NCI-H2029 (cell line): ENCODE measurements around the gene FAM193B.

Experiments used
- DNase-seq: peaks from one replicate; lab custom pipeline; 2025; lab: John Stamatoyannopoulos, UW

Gene FAM193B

DNA sequence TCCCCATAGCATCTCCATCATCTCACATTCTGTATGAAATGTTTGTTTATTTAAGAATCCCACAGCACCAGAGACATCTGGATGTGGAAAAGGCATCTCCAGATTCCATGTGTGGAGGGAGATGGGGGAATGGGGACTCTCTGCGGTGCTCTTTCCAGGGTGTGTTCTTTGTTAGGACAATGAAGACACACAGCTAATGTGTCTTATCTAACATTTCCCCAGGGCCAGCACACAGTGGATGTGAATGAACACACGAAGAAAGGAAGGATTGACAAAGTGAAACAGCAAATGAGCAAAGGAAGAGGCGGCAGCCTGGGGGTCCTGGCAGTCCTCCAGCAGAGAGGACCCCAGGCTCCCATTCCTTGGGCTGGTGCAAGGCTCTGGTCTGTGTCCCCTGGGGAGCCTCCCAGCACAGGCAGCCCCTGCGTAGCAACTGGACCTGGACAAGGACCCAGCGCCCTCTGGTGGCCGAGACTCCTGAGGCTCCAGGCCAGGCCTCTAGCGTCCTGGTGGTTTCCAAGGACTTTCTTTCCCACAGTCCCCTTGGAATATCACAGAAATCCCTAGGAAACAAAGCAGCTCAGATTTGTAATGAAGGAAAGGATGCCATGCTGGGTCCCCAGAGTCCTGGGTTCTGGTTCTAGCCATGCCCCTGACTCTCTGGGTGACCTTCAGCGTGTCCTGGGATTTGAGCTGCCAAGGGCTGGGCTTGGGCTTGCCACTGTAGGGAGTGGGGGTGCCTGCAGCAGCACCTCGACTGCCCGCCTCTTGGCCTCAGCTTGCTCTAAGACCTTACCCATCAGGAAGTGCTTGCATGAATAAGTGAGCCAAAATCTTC, 53.5 kb downstream of the FAM193B start:
- peak; percentile 68 for DNase-seq

GRCh38 chr5:177499842-177500241, 54.5 kb downstream of the FAM193B start:
- no peak for DNase-seq

- DNase-seq, result no peak
Observed at GRCh38 chr5:177498013-177498787, 56.2 kb downstream of the FAM193B start.

DNA sequence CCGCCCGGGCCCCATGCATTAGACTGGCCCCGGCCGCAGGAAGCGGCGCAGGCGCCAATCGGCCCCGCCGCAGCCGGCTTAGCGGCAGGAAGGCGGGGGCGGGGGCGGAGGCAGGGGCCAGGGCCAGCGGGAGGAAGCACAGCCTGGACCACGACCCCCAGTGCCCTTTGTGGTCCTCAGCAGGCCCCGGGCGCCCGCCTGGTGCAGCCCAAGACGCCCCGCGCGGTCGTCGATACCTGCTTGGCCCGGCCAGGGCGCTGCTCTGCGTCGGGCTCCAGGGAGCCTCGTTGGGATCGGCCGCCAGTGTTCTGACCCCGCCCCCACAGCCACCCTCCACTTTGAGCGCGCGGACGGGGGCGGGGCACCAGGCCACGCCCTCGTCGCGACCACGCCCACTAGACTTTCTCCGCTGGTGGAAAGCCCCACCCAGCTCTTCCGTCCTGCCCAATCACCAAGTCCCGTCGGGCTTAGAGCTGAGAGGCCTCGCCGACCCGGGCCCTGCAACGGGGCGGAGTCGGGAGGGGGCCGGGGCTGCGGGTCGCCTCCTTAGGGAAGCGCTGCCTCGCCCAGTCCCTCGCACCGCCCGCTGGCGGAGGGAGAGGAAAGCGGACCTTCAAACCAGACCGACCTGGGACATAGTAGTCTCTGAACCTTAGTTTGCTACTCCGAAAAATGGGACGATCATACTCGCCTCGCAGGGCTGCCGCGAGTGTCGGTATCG, 56.9 kb downstream of the FAM193B start, which contains the start of gene PDLIM7:
Gene PDLIM7, minus strand, starts transcription at position 313 of the 721 bp plus-strand sequence. CDS start 1,092 bp downstream, outside the sequence.
- peak; percentile 91 for DNase-seq

GRCh38 chr5:177496727-177497291, 57.6 kb downstream of the FAM193B start:
- peak; percentile 81 for DNase-seq

DNA sequence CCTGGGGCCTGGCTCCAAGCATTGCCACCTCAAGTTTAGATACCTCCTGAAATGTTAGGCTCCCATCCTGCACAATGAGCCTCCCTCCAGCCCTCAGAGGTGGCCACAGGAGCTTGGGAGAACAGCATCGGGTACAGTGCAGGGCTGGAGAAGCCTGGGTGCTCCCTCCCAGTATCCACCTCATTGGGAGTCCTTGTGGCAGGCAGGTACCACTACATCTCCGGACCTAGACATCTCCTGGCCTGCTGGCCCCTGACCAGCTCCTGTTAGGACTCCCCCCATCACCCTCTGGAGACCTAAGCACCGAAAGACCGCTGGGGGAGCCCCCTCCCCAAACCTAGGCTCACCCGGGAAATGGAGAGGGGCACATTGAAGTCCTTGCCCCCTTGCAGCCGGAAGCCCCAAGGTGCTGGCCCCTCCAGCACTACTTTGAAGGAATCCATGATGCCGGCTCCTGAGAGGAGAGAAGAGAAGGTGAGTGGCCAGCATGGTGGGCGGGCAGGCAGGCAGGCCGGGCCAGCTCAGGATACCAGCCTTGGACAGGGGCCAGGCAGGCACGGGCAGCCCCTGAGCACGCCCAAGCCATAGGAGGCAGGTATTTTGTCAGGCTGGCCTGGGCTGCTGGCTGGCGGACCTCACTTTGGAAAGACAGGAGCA, 58.2 kb downstream of the FAM193B start:
- DNase-seq, result peak; percentile 40

GRCh38 chr5:177495243-177496060, 58.9 kb downstream of the FAM193B start:
- DNase-seq, result no peak

DNA sequence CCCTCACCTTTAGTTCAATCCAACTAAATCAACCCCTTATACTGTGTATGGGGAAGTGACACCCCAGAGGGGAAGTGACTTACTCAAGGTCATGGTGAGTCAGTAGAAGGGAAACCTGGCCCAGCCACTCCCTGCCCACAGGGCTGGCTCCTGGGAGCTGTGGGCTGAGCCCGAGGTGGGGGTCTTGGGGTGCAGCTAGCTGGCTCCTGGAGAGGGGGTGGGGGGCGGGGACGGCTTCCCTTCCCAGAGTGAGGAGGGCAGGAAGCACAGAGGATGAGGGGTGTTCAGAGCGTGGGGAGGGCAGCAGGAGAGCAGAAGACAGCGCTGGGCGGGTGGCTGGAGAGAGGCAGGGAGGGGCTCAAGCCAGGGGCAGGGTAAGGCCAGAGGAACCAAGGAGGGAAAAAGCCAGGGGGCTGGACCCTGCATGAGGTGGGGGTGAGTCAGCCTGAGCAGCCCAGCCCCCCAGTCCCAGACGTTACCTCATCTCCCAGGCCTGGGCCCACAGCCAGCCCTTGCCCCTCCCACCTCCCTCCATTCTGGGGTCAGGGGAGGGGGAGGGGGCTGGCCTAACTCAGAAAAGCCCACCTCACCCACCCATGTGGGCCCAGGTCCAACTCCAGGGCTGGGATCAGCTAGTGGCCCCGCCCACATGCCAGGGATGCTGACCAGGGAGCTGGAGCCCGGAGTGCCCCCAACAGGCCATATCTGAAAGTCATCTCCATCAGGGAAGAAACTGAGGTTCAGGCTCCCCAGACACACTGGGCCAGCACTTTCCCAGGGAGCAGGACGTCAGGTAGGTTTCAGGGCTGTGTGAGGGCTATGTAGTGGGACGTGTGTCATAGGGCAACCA, 59.8 kb downstream of the FAM193B start:
- no peak for DNase-seq

- DNase-seq, result no peak
Observed at GRCh38 chr5:177493795-177494345, 60.5 kb downstream of the FAM193B start.

DNA sequence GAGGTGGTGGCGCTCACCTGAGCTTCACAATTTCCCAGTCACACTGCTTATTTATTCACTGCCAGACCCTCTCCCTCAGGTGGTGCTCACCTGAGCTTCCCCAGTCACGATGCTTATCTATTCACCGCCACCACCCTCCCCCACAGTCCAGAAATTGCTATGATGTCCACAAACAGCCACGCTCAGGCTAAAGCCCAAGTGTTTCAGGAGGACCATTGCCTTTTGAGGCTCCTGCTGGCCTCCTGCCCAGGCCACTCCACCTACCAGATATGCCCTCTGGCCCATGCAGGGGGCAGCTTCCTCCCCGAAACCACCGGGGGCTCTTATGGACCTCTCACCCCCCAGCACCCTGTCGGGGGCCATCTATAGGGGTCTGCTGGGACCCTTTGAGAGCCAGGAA, 61.5 kb downstream of the FAM193B start:
- DNase-seq, result no peak

DNA sequence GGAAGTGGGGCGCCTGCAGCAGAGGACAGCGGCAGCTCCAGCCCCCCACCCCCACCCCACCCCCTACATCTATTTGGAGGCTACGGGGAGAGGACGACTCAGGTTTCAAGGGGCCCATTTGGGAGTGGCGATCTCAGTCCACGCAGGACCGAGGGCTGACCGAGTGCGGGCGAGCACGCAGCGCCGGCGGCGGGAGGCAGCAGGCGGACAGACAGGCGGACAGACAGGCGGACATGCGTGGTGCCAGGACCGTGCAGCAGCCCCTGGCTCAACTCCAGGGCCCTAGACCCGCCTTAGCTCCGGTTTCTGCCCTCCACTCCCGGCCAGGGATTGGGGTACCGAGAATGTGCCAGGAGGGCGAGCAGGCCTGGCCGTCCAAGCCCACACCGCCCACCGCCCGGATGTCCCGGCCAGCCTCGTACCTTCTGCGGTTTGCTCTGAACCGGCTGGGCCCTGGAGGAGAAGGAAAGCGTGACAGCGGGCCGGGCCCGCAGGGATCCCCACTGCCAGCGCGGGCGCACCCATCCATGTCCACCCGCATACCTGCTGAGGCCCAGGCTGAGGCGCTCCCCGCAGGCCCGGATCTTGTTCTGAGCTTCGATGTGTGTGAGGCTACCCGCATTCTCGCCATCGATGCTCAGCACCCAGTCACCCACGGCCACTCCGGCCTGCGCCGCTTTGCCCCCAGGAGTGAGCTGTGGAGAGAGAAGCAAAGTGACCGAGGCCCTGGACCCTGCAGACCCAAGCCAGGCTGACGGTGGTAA, 62.2 kb downstream of the FAM193B start:
- no peak for DNase-seq

DNA sequence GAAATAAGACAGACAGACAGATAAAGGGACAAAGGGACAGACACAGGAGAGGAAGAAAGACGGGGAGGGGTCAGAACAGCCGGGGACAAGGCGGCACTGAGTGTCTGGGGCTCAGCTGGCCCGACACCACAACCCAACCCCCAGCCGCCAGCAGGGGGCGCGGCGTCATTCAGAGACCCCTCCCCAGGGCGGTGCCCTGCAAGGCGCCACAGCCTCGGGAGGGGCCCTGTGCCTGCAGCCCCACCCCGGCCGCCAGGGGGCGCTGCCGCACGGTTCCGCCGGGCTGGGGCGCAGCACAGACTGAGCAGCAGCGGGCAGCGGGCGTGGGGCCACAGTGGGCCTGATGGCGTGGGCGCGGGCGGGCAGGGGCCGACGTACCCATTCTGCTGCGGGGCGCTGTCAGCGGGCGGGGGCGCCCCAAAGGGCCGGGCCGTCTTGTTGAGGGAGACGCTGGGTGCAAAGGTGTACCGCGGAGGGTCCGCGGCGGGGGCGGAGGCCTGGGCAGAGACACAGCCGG, 62.9 kb downstream of the FAM193B start:
- DNase-seq, result no peak

DNA sequence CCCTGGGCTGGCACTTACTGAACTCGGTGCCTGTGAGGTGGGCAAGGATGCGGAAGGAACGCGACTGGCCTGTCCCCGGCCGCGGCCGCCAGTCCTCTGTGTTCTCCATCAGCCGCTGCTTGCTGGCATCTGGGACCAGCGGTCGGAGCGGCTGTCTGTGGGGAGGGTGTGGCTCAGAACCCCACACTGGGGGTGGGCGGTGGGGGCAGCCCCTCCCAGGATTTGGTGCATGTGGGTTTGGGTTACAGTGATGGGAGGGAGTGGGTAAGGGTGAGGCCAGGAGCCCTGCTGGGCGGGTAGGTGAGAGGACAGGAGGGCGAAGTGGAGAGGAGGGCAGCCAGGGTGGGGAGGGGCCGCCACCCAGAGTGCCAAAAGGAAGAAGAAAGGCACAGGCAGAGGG, 63.4 kb downstream of the FAM193B start:
- no peak for DNase-seq

DNA sequence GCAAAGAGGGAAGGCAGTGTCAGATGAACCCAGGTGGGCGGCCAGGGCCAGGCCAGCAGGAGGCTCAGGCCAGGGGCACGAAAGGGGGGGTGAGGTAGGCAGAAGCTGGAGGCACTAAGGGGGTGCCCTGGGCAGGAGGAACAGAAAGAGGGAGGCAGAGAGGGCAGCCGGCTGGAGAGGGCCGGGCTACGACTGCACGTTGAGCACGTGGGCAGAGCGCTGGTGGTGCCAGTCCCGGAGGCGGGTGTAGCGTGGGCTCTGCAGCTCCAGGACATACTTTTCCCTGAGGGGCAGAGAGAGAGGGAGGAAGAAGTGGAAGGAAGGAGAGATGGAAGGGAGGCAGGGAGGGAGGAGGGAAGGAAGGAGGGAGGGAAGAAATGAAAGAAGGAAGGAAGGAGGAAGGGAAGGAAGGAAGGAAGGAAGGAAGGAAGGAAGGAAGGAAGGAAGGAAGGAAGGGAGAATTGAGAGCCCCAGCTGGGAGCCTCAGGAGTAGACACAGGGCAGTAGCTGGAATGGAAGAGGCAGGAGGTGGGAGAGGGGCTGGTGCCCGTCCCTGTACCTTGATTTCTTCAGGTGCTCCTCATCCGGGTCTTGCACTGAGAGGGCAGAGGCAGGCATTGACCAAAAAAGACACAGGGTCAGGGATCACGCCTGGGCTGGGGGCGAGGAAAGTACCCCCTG, 63.9 kb downstream of the FAM193B start:
- no peak for DNase-seq

- DNase-seq, result no peak
Observed at GRCh38 chr5:177489119-177489716, 65.1 kb downstream of the FAM193B start.

DNA sequence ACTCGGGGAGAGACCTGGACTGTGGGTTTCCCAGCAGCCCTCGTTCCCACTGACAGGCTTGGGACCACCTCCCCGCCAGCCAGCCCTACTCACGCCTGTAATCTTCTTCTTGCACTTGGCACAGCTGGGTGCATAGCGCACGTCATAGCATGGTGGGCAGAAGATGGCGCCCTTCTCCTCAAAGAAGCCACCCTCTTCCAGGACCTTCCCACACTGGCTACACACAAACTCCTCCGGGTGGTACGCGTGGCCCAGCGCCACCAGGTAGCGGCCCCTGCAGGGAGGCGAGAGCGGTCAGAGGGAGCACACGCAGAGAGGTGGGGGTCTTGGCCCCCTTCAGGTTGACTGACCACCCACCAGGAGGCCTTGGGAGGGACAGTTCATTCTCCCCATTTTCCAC, 66.4 kb downstream of the FAM193B start:
- DNase-seq, result no peak

DNA sequence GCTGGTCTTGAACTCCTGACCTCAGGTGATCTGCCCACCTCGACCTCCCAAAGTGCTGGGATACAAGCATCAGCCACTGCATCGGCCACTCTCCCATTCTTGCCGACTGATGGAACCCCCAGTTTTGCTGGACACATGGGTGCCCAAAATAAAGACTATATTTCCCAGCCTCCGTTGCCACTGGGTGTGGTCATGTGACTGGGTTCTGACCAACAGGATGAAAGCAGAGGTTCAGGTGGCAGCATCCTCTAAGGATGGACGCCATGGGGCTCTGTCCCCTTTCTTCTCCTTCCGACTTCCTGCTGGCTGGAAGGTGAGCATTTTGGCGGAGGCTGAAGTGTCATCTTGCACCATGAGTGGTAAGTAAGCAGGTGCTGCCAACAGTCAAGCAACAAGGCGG, 67.2 kb downstream of the FAM193B start:
- no peak for DNase-seq
